HepG2 (cell line): Measurements from ENCODE around the gene NARF. TPM values are rescaled to one million over a fixed set of nuclear protein-coding genes. Genes with fewer than 3 reads are reported as not detected.

Source experiments
- ARHGAP35 ChIP-seq: sonication (generic); formaldehyde crosslinking; IDR thresholded peaks from 2 replicates; pipeline ENCODE4 v1.9.0; 2022; ENCODE audit warnings: mild to moderate bottlenecking, inconsistent platforms, moderate library complexity, missing genetic modification reagents, borderline replicate concordance
- ATM ChIP-seq: fragments of 450-650 bp; IDR thresholded peaks from 2 replicates; pipeline ENCODE4 v1.7.1; 2017; ENCODE audit warnings: mild to moderate bottlenecking, borderline replicate concordance
- BCLAF1 ChIP-seq: fragments of 450-650 bp; IDR thresholded peaks from 2 replicates; pipeline ENCODE4 v1.6.1; 2017; ENCODE audit warnings: mild to moderate bottlenecking
- CCDC6 ChIP-seq: sonication (generic); formaldehyde crosslinking; IDR thresholded peaks from 2 replicates; pipeline ENCODE4 v1.8.1; 2022; ENCODE audit warnings: mild to moderate bottlenecking, missing genetic modification reagents, moderate library complexity
- GMEB1 ChIP-seq: sonication (generic); formaldehyde crosslinking; IDR thresholded peaks from 2 replicates; pipeline ENCODE4 v1.5.1; 2020; ENCODE audit warnings: missing genetic modification reagents, mild to moderate bottlenecking, borderline replicate concordance
- IRF9 ChIP-seq: sonication (generic); formaldehyde crosslinking; IDR thresholded peaks from 2 replicates; pipeline ENCODE4 v1.8.0; 2022; ENCODE audit warnings: missing genetic modification reagents, mild to moderate bottlenecking, borderline replicate concordance
- MTERF4 ChIP-seq: sonication (generic); formaldehyde crosslinking; IDR thresholded peaks from 2 replicates; pipeline ENCODE4 v1.8.0; 2023; ENCODE audit warnings: mild to moderate bottlenecking, missing genetic modification reagents
- MYC ChIP-seq: sonication (generic); formaldehyde crosslinking; IDR thresholded peaks from 2 replicates; pipeline ENCODE4 v1.9.0; 2021; ENCODE audit warnings: missing genetic modification reagents, borderline replicate concordance
- MZF1 ChIP-seq: sonication (generic); formaldehyde crosslinking; IDR thresholded peaks from 2 replicates; pipeline ENCODE4 v1.8.1; 2023; ENCODE audit warnings: mild to moderate bottlenecking, missing genetic modification reagents, borderline replicate concordance
- NR2F1 ChIP-seq, 2 experiments: fragments of 450-650 bp in 1 of 2; formaldehyde crosslinking in 1 of 2; IDR thresholded peaks; 2 replicates each; pipeline versions ENCODE4 v1.5.0 to v1.6.1; 2016 to 2020; ENCODE audit warnings: mild to moderate bottlenecking in 1 of 2, missing compliant biosample characterization in 1 of 2, missing genetic modification reagents in 1 of 2, moderate library complexity in 1 of 2
- POLR2A ChIP-seq, 2 experiments: IDR thresholded peaks; 2 replicates each; pipeline ENCODE4 v1.6.1; 2011; ENCODE audit warnings: low read depth in 2 of 2, low read length in 2 of 2, mild to moderate bottlenecking in 1 of 2, moderate library complexity in 1 of 2; ENCODE audit not compliant: insufficient read depth in 1 of 2
- SETDB1 ChIP-seq: sonication (generic); formaldehyde crosslinking; IDR thresholded peaks from 2 replicates; pipeline ENCODE4 v1.5.1; 2020; ENCODE audit warnings: missing genetic modification reagents, mild to moderate bottlenecking, borderline replicate concordance
- SKI ChIP-seq: fragments of 450-650 bp; IDR thresholded peaks from one replicate; pipeline ENCODE4 v1.6.1; 2018; ENCODE audit warnings: mild to moderate bottlenecking; ENCODE audit not compliant: partially characterized antibody
- ZBTB44 ChIP-seq: sonication (generic); formaldehyde crosslinking; IDR thresholded peaks from 2 replicates; pipeline ENCODE4 v1.4.0; 2020; ENCODE audit warnings: missing genetic modification reagents
- ZC3H4 ChIP-seq: sonication (generic); formaldehyde crosslinking; IDR thresholded peaks from 2 replicates; pipeline ENCODE4 v1.4.0; 2020; ENCODE audit warnings: missing genetic modification reagents, borderline replicate concordance
- ZNF17 ChIP-seq: sonication (generic); formaldehyde crosslinking; IDR thresholded peaks from 2 replicates; pipeline ENCODE4 v1.5.0; 2020; ENCODE audit warnings: mild to moderate bottlenecking, missing genetic modification reagents
- ZNF296 ChIP-seq: sonication (generic); formaldehyde crosslinking; conservative IDR thresholded peaks from 2 replicates; pipeline ENCODE4 v1.5.0; 2020; ENCODE audit warnings: mild to moderate bottlenecking, missing genetic modification reagents
- ZNF468 ChIP-seq: sonication (generic); formaldehyde crosslinking; IDR thresholded peaks from 2 replicates; pipeline ENCODE4 v1.8.0; 2022; ENCODE audit warnings: mild to moderate bottlenecking, moderate library complexity, missing genetic modification reagents
- ZNF484 ChIP-seq: sonication (generic); formaldehyde crosslinking; IDR thresholded peaks from 2 replicates; pipeline ENCODE4 v1.5.1; 2020; ENCODE audit warnings: mild to moderate bottlenecking, low read depth, missing genetic modification reagents, borderline replicate concordance
- polyA plus RNA-seq, 8 experiments: library from polyadenylated mRNA; depleted of rRNA in 3 of 8; stranded (reverse) in 7 of 8; unstranded in 1 of 8; fragments of >200 nt; fragmentation: Illumina TruSeq in 4 of 8; extraction: Trizol in 4 of 8; gene quantifications; 2 replicates each; pipeline versions ENCODE4 v1.2.1 to v1.2.3, GENCODE V29; 2011 to 2016; ENCODE audit warnings: low read depth in 4 of 8, missing spikeins in 1 of 8, mixed read lengths in 1 of 8; ENCODE audit not compliant: insufficient read depth in 1 of 8
- total RNA-seq, 5 experiments: library from RNA; depleted of rRNA; stranded (reverse); fragments of >200 nt; fragmentation: Illumina TruSeq; extraction: Trizol; gene quantifications; 2 replicates each; pipeline ENCODE4 v1.2.3, GENCODE V29; 2016; ENCODE audit warnings: low read depth in 1 of 5

The NARF gene
- total and polyA plus RNA-seq, 2 of the 13 experiments (the other 11 are each of a cell fraction or from before 2014, with no cell fraction given), result 61.1 to 144 TPM

- TF ChIP-seq ZNF468 (no peak), NR2F1 (CRISPR knock-in tag; IDR thresholded peaks at IDR 0.05) (peak in 1 of 2 experiments; percentile 74; a peak in 3 of 4 replicates), MTERF4 (CRISPR knock-in tag) (peak; percentile 92; the same call in 1 of the 2 replicates), ARHGAP35 (CRISPR knock-in tag) (peak; percentile 80), ZBTB44 (peak; percentile 35; the same call in 1 of the 2 replicates), SETDB1 (no peak), POLR2A (IDR thresholded peaks at IDR 0.05; ENCODE audit: insufficient read depth in 1 of 2, low read depth in 2 of 2, low read length in 2 of 2) (no peak), ZNF484 (no peak; the same call in 1 of the 2 replicates), MYC (CRISPR knock-in tag) (peak; percentile 66), BCLAF1 (no peak), ZNF296 (CRISPR knock-in tag) (peak; percentile 22; the same call in 1 of the 2 replicates), CCDC6 (CRISPR knock-in tag) (peak; percentile 87), MZF1 (0 out of 2 replicates have a peak, but pooled peaks have one; percentile 40), ZNF17 (CRISPR knock-in tag) (no peak), ZC3H4 (CRISPR knock-in tag) (no peak), IRF9 (CRISPR knock-in tag) (peak; percentile 93), ATM (no peak), GMEB1 (CRISPR knock-in tag) (peak; percentile 70; the same call in 1 of the 2 replicates), SKI (peak; percentile 52)
Measured at GRCh38 chr17:82494236-82495055, 35.9 kb downstream of the NARF start (continued).
